Transverse colon (tissue), 4 donors: ENCODE data around the gene P3H1.

Source experiments
- CTCF ChIP-seq, 5 experiments: fragments of 200-600 bp in 3 of 5; fragments of 450-650 bp in 2 of 5; sonication (generic) in 3 of 5; IDR thresholded peaks; 1 replicate in 2 of 5; 2 replicates in 3 of 5; pipeline ENCODE4 v1.5.1; 2016 to 2017; ENCODE audit warnings: antibody characterized with exemption in 5 of 5, inconsistent platforms in 3 of 5, mild to moderate bottlenecking in 2 of 5, moderate library complexity in 1 of 5
- POLR2A ChIP-seq: fragments of 450-650 bp; IDR thresholded peaks from one replicate; pipeline ENCODE4 v1.6.1; 2016; ENCODE audit warnings: antibody characterized with exemption, mild to moderate bottlenecking, moderate library complexity
- POLR2AphosphoS5 ChIP-seq, 3 donors: sonication (generic); formaldehyde crosslinking; IDR thresholded peaks; one replicate each; pipeline ENCODE4 v1.6.1; 2016; ENCODE audit warnings: antibody characterized with exemption in 3 of 3

GRCh38 chr1:42797414-42797813 lies 30.6 kb upstream of the P3H1 start:
- no peak for TF ChIP-seq CTCF (IDR thresholded peaks at IDR 0.05)
- TF ChIP-seq POLR2AphosphoS5 (IDR thresholded peaks at IDR 0.05), result no peak
- TF ChIP-seq POLR2A, result no peak
